ENCODE results near the gene IL15.
A peak's percentile ranks its signal among the peaks of the same experiment; 100 is the strongest.
"Not testable (repeated sequence)": the region's sequence is repeated elsewhere in the genome, so short reads cannot be mapped to it uniquely, and the experiment has no call there.

Gene IL15

GRCh38 chr4:141610365-141610764 lies 26.0 kb upstream of the IL15 start:
- POLR2A ChIA-PET: no interaction called here
- TF ChIP-seq, protein P1, sequence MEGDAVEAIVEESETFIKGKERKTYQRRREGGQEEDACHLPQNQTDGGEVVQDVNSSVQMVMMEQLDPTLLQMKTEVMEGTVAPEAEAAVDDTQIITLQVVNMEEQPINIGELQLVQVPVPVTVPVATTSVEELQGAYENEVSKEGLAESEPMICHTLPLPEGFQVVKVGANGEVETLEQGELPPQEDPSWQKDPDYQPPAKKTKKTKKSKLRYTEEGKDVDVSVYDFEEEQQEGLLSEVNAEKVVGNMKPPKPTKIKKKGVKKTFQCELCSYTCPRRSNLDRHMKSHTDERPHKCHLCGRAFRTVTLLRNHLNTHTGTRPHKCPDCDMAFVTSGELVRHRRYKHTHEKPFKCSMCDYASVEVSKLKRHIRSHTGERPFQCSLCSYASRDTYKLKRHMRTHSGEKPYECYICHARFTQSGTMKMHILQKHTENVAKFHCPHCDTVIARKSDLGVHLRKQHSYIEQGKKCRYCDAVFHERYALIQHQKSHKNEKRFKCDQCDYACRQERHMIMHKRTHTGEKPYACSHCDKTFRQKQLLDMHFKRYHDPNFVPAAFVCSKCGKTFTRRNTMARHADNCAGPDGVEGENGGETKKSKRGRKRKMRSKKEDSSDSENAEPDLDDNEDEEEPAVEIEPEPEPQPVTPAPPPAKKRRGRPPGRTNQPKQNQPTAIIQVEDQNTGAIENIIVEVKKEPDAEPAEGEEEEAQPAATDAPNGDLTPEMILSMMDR (IDR thresholded peaks at IDR 0.05; ENCODE audit: control extremely low read depth, extremely low read depth, low read depth, missing control alignments): no peak
- DNase-seq (ENCODE audit: extremely low spot score): no peak

GRCh38 chr4:141614878-141615586 lies 21.4 kb upstream of the IL15 start:
- TF ChIP-seq, protein P1 (IDR thresholded peaks at IDR 0.05; ENCODE audit: control extremely low read depth, extremely low read depth, low read depth, missing control alignments): no peak

More at GRCh38 chr4:141610365-141610764, 26.0 kb upstream of the IL15 start:
- CTCF ChIA-PET: no interaction called here

DNA sequence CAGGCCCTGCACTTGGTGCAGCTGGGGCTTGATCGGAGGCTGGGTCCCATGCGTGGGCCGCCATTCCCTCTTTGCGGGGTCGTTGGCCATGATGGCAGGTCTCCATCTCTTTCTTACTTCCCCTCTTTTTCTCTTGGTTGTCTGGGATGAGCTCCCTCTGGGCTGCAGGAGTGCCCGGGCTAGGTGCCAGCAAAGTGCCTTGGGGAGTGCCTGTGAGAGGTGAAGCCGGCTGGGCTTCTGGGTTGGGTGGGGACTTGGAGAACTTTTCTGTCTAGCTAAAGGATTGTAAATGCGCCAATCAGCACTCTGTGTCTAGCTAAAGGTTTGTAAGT lies 20.8 kb upstream of the IL15 start:
- POLR2A ChIA-PET; DNase-seq (ENCODE audit: extremely low spot score): not testable (repeated sequence)
- CTCF ChIA-PET: interaction anchor here (1.4 kb wide), 1 partner anchor 32 kb away, joined by 3 read pairs; no protein-coding TSS in a partner anchor

More at GRCh38 chr4:141614878-141615586, 21.4 kb upstream of the IL15 start:
- ChIA-PET POLR2A (no interaction called here), CTCF (no interaction called here)
- DNase-seq (ENCODE audit: extremely low spot score): no peak

DNA sequence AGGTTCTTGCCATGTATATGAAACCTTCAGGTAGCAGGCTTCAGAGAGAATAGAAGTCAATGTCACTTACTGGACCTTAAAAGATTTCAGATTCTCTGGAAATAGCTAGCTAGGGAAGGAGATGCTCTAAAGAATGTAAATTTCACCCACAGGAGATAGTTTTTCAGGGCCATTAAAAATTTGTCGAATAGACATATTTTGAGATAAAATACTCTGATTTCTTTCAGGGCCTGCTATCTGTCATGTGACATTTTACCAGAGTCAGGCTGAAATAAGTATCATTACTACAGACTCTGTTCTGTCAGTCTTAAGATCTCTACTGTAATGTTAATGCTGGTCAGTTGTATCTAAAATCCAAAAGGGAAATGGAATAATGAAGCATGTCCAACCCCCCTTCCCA lies 15.7 kb upstream of the IL15 start:
- ChIA-PET POLR2A (no interaction called here), CTCF (interaction anchor here (1.3 to 3.7 kb wide), 3 partner anchors 9 to 34 kb away, joined by 5 to 11 read pairs (median 6); no protein-coding TSS in a partner anchor)
- no peak for DNase-seq (ENCODE audit: extremely low spot score)
- TF ChIP-seq, protein P1 (IDR thresholded peaks at IDR 0.05; ENCODE audit: control extremely low read depth, extremely low read depth, low read depth, missing control alignments): no peak

DNA sequence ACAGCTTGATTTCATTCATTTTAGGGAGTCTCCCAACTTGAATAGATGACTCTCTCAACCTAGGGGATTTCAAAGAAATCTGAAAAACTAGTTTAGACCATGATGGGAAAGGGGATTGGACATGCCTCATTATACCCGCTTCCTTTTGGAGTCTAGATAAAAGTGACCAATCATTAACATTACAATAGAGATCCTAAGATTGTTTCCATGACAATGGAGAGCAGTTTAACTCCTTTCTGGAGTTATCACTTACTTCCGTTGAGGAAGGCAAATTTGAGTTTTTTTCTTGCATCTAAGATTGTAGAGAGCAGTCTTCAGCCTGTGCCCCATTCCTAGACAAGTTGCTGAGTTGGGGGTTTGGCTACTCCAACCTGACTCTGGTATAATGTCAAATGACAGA lies 11.4 kb upstream of the IL15 start:
- POLR2A ChIA-PET: no interaction called here
- CTCF ChIA-PET: interaction anchor here (4.3 kb wide), 1 partner anchor 11 kb away, joined by 14 read pairs; the partner anchor contains the start of gene IL15
- TF ChIP-seq, protein P1 (IDR thresholded peaks at IDR 0.05; ENCODE audit: control extremely low read depth, extremely low read depth, low read depth, missing control alignments): no peak
- DNase-seq (ENCODE audit: extremely low spot score): no peak

GRCh38 chr4:141630854-141631253 lies 5.5 kb upstream of the IL15 start:
- ChIA-PET POLR2A (no interaction called here), CTCF (interaction anchor here (1.6 kb wide), 1 partner anchor 73 kb away, joined by 3 read pairs; no protein-coding TSS in a partner anchor)
- no peak for DNase-seq (ENCODE audit: extremely low spot score)
- TF ChIP-seq, protein P1 (IDR thresholded peaks at IDR 0.05; ENCODE audit: control extremely low read depth, extremely low read depth, low read depth, missing control alignments): no peak

DNA sequence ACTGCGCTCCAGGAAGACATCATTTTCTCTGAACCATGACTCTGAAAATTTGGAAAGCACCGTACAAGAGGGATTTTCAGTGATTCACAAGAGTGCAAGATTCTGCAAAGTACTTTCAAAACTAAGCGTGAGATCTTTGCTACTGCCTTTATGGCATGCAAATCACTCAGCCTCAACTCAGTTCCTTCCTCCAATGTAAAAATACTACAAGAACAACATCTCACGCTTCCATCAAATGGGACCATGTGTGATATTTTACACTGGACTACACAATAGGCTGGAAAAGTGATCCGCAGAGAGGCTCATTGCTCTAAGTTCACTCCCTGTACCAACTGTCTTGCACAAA lies 674 bp upstream of the IL15 start:
- POLR2A ChIA-PET: no interaction called here
- peak; percentile 44 for DNase-seq (ENCODE audit: extremely low spot score)

More for the DNA sequence above, 674 bp upstream of the IL15 start:
- TF ChIP-seq, protein P1 (IDR thresholded peaks at IDR 0.05; ENCODE audit: control extremely low read depth, extremely low read depth, low read depth, missing control alignments): no peak
- CTCF ChIA-PET: interaction anchor here (1.7 to 2.5 kb wide), 2 partner anchors 11 to 71 kb away, joined by 5 to 14 read pairs; no protein-coding TSS in a partner anchor

Data from GM10248 (cell line).